Stimulated activated CD8-positive, alpha-beta memory T cell treated with anti-CD3 and anti-CD28 coated beads, Interleukin-15, amount 100 ng/mL, for 1 hour (primary cell): ENCODE results near the gene TEX11.

Source experiments
- DNase-seq: peaks from one replicate; pipeline ENCODE4 v3.0.0-alpha.2; 2020; ENCODE audit warnings: low read depth

Gene TEX11

DNA sequence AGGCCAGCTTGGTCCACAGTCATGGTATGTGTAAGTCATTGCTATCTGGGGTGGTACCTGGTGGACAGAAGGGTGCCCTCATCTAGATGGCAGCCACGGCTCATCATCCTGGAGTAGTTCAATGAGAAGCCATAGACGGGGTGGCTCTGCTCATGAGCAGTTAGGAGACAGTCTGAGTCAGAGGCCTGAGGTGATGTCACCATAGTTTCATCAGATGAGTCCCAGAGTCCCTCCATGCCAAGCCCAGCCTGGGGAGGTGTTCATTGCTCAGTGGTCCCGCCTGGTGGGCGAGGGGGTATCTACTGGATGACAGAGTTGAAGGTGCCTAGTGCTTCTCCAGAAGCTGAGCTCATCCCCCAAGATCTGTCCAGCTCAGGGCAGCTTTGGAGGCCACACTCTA is 414.1 kb downstream of the TEX11 start:
- DNase-seq, result no peak

DNA sequence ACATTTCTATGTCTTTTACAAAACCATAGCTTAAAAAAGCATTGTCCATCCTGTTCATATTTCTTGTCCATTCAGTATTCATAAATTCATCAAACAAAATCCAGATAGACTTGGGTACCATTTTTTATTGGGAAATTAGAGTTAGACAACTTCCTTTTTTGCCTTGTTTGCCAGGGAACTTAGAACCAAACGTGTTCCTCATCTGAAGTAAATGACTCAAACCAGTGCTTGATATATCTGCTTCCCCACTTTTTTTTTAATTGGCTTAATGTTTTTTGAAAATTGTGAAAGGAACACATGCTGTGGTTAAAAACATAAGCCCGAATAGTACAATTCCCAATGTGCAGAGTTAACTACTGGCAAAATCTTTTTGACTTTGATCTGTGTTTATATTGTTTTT is 419.7 kb downstream of the TEX11 start:
- DNase-seq, result no peak

DNA sequence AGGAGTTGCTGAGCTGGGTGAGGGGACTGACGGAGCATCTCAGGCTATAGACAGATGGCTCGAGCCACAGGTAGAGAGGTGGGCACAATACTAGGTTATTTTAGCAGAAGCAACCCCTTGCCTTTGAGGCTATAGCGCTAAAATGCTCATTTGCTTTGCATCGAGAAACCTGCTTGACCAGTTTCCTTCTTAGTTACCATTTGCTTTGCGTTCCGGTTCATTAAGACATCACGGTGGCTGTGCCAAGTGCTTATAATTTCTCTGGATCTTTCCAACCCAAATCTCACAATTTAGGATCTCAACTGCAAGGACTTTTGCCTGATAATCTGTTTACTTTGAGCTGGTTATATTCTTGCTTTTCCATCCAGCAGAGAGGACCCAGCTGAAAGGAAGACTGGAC is 423.0 kb downstream of the TEX11 start:
- no peak for DNase-seq

DNA sequence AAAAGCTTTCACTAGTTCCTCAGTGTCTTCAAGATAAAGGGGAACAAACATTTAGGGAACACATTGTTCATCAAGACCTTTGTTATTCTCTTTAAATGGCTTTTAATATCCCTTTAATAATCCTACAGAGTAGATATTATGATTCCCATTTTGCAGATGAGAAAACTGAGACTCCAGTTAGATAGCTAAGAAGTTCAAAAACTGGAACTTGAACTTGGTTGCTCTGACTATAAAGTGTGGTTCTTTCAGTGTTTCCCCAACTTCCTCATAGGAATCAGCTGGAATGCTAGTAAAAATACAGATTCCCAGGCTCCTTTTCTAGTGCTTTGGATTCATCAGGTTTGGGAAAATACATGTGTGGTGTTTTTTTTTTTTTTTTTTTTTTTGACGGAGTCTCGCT is 426.2 kb downstream of the TEX11 start:
- DNase-seq, result no peak

DNA sequence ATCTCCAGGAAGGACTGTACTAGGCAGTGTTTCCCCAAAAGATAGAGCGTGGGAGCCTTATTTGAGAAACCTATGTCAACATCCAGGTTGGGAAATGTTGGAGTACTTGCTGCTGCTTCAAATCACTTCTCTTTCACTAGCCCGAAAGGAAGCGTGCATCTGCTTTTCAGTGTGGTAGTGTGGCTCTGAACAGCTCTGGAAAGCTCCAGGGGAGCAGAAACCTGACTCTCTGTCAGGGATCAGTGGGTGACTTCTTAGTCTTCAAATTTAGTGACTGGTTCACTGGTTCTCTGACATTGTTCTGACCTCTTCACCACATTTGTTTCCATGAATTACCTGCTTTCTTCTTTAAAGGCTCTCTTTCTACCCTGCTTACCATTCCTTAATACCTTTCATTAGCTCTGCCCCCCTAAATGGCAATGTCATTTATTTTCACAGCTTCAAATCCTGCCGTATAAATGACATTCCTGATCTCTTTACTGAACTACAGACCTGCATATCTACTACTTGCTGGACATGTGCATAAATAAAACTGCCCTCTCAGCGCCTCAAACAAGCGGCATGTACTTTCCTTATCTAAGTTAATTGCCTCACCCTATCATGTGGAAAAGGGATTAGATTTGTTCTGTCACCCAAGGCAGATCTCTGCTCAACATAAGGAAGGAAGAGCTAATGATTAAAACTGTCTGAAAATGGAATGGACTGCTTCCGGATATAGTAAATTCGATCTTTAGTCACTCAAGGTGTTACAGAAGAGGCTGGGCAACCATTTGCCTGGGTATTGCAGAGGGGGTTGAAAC is 426.8 kb downstream of the TEX11 start:
- no peak for DNase-seq

DNA sequence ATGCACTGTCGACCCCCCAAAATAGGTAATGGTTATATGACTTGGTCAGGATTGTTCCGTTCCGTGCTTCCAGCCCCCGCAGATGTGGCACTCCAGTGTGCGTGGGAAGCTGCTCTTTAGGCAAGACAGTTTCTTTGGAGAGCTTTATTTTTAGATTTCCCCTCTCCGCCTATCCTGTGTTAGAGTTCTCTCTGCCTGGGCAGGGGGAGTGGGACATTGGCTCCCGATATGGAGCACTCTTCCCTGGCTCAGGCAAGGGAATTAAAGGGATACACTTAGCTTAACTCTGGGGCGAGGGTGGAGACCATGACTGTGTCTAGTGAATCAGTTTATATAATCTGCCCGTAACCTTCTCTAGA is 427.9 kb downstream of the TEX11 start:
- DNase-seq, result no peak

DNA sequence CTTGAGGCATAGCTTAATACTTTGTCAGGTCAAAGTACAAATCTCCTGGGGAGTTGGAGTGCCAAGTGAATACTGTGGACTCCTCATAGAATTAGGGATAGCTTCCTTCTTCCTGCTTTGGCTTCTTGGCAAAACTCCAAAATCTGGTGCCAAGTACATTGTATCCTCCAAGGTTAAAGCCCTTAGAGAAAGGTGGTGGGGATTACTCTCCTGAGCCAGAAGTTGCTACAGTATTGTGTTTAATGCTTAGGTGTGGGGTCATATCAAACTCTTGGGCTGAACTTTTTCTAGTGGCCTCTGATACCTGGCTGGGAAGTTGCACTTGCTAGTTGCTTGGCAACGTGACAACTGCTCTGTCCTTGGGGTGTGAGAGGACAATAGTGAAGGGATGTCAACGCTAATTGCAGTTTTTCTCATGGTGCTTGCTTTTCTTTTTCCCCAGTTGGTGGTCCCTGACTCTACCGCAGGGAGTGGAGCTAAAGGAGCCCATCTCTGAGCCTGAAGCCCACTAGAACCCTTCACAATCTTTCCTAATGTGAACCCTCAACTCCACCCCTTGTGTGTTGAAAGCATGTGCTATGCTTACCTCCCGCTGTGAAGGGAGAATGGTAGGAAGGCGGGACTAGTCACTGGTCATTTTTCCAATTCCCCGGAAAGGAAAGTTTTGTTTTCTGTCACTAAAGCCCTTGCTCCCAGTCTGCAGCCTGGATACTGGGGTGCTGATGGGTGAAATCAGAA is 428.4 kb downstream of the TEX11 start:
- no peak for DNase-seq

DNA sequence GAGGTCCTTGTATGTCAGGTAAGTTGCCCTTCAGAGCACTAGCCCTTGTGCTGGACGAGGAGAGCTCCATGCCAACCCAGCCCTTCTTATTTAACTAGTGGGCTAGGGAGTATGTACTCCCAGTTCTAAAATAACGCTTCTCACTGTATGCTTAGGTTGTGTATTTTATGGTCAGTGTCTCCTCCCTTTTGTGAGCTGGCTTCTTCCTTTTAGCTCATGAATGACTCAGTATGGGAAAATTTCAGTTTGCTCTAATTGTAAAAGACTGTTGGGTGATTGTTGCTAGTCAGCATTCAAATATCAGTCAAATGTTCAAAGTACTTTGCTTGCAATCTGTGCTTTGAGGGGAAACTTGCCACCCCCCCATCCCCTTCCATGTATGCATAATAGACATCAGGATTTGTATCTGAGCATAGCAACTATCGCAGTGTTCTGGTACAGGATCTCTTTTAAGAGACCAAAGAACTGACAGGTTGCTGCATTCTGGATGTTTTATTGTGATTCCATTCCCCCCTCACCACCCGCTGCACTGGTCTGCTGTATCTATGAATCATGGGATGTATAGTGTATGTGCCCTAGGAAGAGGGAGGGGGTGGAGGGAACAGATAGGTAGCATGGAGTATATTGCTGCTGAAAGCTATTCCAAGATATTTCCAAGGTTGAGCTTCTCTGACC is 429.1 kb downstream of the TEX11 start:
- DNase-seq, result no peak
